Stimulated activated CD4-positive, alpha-beta T cell treated with anti-CD3 and anti-CD28 coated beads, Interleukin-1b, Interleukin-23, amount 100 ng/mL, for 4 hours (primary cell): ENCODE results near the gene OXER1.

Experiments used
- DNase-seq, 2 donors: peaks; one replicate each; pipeline ENCODE4 v3.0.0-alpha.2; 2020; ENCODE audit warnings: low read depth in 2 of 2

Gene OXER1

GRCh38 chr2:42769583-42770287, 5.8 kb upstream of the OXER1 start:
- DNase-seq: no peak

- DNase-seq: no peak
Measured at GRCh38 chr2:42768706-42769256, 4.8 kb upstream of the OXER1 start.

GRCh38 chr2:42767899-42768705, 4.2 kb upstream of the OXER1 start:
- no peak for DNase-seq

GRCh38 chr2:42767080-42767898, 3.4 kb upstream of the OXER1 start:
- no peak for DNase-seq

- no peak for DNase-seq
Measured at GRCh38 chr2:42765686-42766085, 1.8 kb upstream of the OXER1 start.

- no peak for DNase-seq
Measured at GRCh38 chr2:42764901-42765300, 966 bp upstream of the OXER1 start.

GRCh38 chr2:42762823-42763804, 821 bp downstream of the OXER1 start:
- no peak for DNase-seq

- DNase-seq: no peak
Measured at GRCh38 chr2:42762155-42762554, 1.8 kb downstream of the OXER1 start.

- DNase-seq: no peak
Measured at GRCh38 chr2:42761554-42761953, 2.4 kb downstream of the OXER1 start.

GRCh38 chr2:42758751-42759150, 5.2 kb downstream of the OXER1 start:
- DNase-seq: no peak

GRCh38 chr2:42757981-42758740, 5.8 kb downstream of the OXER1 start:
- no peak for DNase-seq

GRCh38 chr2:42756966-42757513, 6.9 kb downstream of the OXER1 start:
- DNase-seq: no peak

- DNase-seq: no peak
Measured at GRCh38 chr2:42756150-42756775, 7.7 kb downstream of the OXER1 start.

GRCh38 chr2:42755191-42755880, 8.6 kb downstream of the OXER1 start:
- DNase-seq: no peak

GRCh38 chr2:42754776-42755140, 9.2 kb downstream of the OXER1 start:
- DNase-seq: no peak

- DNase-seq: no peak
Measured at GRCh38 chr2:42754021-42754775, 9.7 kb downstream of the OXER1 start.

- DNase-seq: no peak
Measured at GRCh38 chr2:42752816-42753813, 10.8 kb downstream of the OXER1 start.
